H1 (cell line): Measurements from ENCODE around the gene WDR7. TPM values are rescaled to one million over a fixed set of nuclear protein-coding genes. Genes with fewer than 3 reads are reported as not detected.

Experiments used
- BRCA1 ChIP-seq: IDR thresholded peaks from 2 replicates; pipeline ENCODE4 v1.6.1; 2012; ENCODE audit warnings: low read depth, low read length, improper control_type of control experiment
- CBX8 ChIP-seq: fragments of 300-800, 300-1000 bp; sonication (generic); IDR thresholded peaks from 2 replicates; pipeline ENCODE4 v1.7.1; 2016; ENCODE audit warnings: low read depth, low read length, borderline replicate concordance
- CHD7 ChIP-seq: fragments of 300-600 bp; sonication (generic); IDR thresholded peaks from 2 replicates; pipeline ENCODE4 v1.7.1; 2012; ENCODE audit warnings: low read length, moderate library complexity, mild to moderate bottlenecking, inconsistent platforms; ENCODE audit not compliant: insufficient replicate concordance
- EGR1 ChIP-seq: IDR thresholded peaks from 2 replicates; pipeline ENCODE4 v1.6.1; 2011; ENCODE audit warnings: low read depth, low read length, borderline replicate concordance
- EP300 ChIP-seq, 2 experiments: IDR thresholded peaks; 1 replicate in 1 of 2; 2 replicates in 1 of 2; pipeline ENCODE4 v1.6.1; 2011 to 2012; ENCODE audit warnings: low read depth in 2 of 2, low read length in 2 of 2, mild to moderate bottlenecking in 2 of 2, borderline replicate concordance in 1 of 2, inconsistent platforms in 1 of 2, moderate library complexity in 1 of 2
- JUN ChIP-seq: IDR thresholded peaks from 2 replicates; pipeline ENCODE4 v1.6.1; 2011; ENCODE audit warnings: low read depth, mild to moderate bottlenecking, improper control_type of control experiment, low read length
- SIRT6 ChIP-seq: IDR thresholded peaks from one replicate; pipeline ENCODE4 v1.7.1; 2012; ENCODE audit warnings: low read length, inconsistent platforms
- SP4 ChIP-seq: IDR thresholded peaks from 2 replicates; pipeline ENCODE4 v1.6.1; 2012; ENCODE audit warnings: low read length, inconsistent platforms
- SRF ChIP-seq: IDR thresholded peaks from 2 replicates; pipeline ENCODE4 v1.6.1; 2011; ENCODE audit warnings: mild to moderate bottlenecking, low read depth, low read length, moderate library complexity
- TAF7 ChIP-seq: optimal IDR thresholded peaks from 2 replicates; pipeline ENCODE3; 2011; ENCODE audit warnings: low read depth, mild to moderate bottlenecking, inconsistent platforms, low read length, moderate library complexity, borderline replicate concordance
- polyA plus RNA-seq, 7 experiments: library from polyadenylated mRNA; depleted of rRNA in 3 of 7; stranded (reverse) in 5 of 7; unstranded in 2 of 7; fragments of >200 nt in 5 of 7; fragments of 200-250 nt in 2 of 7; gene quantifications; 1 replicate in 5 of 7; 2 replicates in 1 of 7; 4 replicates in 1 of 7; pipeline versions ENCODE4 v1.2.1 to v1.2.3, GENCODE V29; 2011 to 2013; ENCODE audit warnings: missing spikeins in 2 of 7, mixed read lengths in 2 of 7
- total RNA-seq: library from RNA; stranded (reverse); fragmentation: NEBNext Ultra II Directional; extraction: Animal tissue kit (Norgen Biotek cat#: 25700); gene quantifications from 2 replicates; pipeline ENCODE4 v1.2.1, GENCODE V29; 2021
- TF ChIP-seq, protein P1 (sequence below): IDR thresholded peaks from 2 replicates; pipeline ENCODE4 v1.6.1; 2011; ENCODE audit warnings: low read depth, mild to moderate bottlenecking, low read length; ENCODE audit not compliant: insufficient read depth

Gene WDR7
- total and polyA plus RNA-seq, 2 of the 8 experiments (the other 6 are each of a cell fraction or from before 2014, with no cell fraction given): 5.5 to 15.2 TPM

DNA sequence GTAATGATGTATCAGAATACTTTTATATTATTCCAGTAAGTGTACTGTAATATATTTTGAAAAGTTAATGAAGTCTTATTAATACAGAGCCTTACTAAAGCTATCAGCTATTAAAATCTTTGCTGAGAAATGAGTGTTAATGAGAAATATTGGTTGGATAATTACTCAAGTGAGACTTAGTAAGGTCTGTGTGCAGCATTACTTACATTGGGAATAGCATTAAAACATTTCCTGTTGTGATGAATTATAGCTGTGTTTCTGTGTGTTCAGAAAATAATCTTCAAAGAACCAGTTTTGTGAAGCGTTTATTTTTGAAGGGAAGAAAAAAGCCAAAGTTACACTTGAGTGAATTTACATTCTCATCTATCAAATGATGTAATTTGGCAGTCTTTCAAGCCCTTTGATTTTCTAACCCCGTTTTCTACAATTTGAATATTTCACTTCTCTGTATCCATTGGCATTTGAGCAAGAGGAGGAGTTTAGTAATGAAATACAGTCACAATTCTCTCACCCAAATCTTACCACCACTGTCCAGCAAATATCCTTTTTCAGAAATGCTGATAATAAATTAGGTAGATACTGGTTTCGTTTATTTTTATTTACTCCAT lies 372.2 kb downstream of the WDR7 start (continued):
- no peak for TF ChIP-seq CHD7
- no peak for TF ChIP-seq EGR1
- TF ChIP-seq TAF7: no peak
- TF ChIP-seq SRF: no peak
- TF ChIP-seq SP4: no peak
- TF ChIP-seq, protein P1, sequence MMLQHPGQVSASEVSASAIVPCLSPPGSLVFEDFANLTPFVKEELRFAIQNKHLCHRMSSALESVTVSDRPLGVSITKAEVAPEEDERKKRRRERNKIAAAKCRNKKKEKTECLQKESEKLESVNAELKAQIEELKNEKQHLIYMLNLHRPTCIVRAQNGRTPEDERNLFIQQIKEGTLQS: no peak
- TF ChIP-seq BRCA1: no peak
- TF ChIP-seq SIRT6: no peak
- TF ChIP-seq JUN: no peak
- no peak for TF ChIP-seq EP300 (IDR thresholded peaks at IDR 0.05; ENCODE audit: borderline replicate concordance in 1 of 2, low read depth in 2 of 2, low read length in 2 of 2)
- no peak for TF ChIP-seq CBX8
